HG02678 (cell line): Measurements from ENCODE around the gene KCTD7.
"Not testable (repeated sequence)": the region's sequence is repeated elsewhere in the genome, so short reads cannot be mapped to it uniquely, and the experiment has no call there.

ENCODE experiments used
- ATAC-seq: cut with Tn5 transposase; IDR thresholded peaks from one replicate; pipeline ENCODE4 v1.9.1; 2021; ENCODE audit warnings: mild to moderate bottlenecking, moderate library complexity; ENCODE audit not compliant: unreplicated experiment

Gene KCTD7

DNA sequence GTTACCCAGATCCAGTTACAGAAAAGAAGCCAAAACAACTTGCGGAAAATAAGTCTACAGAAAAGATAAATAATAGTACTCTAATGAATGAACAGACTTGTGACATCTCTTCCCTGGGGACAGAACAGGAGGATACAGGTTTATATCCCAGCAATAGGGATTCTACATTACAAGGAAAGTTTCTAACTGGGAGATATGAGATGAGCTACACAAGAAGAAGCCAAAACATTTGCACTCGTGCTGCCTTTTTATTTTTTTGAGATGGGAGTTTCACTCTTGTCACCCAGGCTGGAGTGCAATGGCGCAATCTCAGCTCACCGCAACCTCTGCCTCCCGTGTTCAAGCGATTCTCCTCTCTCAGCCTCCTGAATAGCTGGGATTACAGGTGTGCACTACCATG, 22.3 kb downstream of the KCTD7 start:
- ATAC-seq, result not testable (repeated sequence)

DNA sequence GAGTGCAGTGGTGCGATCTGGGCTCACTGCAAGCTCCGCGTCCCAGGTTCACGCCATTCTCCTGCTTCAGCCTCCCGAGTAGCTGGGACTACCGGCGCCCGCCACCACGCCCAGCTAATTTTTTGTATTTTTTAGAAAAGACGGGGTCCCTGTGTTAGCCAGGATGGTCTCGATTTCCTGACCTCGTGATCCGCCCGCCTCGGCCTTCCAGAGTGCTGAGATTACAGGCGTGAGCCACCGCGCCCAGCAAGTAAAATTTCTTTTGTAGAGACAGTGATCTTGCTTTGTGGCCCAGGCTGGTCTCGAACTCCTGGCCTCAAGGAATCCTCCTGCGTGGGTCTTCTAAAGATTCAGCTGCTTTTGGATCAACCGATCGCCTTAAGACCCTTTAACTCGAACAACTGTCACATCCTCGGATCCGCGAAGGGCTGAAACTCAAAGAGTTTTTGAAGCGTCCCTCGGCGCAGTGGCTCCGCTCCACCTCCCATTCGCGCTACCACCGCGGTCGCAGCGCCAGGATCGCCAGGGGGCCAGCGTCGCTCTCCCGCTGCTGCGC, 25.1 kb downstream of the KCTD7 start:
- ATAC-seq, result not testable (repeated sequence)

DNA sequence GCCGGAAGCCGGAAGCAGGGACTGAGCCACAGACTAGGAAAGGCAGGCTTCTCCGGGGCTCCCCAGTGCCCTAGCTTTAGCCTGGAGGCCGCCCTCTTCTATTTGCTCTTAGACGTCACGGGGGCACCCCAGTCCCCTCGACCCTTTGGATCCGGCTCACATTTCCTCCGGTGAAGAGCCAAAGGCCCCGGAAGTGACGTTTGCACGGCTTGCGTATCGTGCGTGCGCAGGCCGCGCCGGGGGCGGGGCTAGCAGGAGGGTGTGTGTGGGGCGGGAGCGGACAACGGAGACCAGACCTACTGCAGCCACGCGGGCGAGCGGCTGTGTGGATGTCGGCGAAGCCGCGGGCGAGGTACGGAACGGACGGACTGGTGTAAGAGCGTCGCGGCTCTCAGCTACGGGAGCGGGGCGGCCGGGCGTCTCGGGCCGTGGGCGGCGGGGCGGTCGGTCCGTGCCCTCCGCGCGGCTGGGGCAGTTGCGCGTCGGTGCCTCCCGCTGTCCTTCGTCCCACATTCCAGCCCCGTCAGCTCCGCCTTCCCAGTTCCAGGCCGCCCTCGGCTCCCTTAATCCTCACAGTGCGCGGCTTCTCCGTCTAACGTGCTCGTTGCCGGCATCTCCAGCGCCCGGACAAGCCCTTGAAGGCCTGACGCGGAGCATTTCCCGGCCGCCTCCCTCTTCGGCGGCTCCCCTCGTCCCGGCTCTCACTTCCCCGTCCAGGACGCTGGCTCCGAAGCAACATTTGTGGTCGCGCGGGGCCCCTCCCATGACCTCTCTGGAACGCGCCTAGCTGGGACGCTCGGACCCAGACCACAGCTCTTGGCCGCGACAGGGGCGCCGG, 25.8 kb downstream of the KCTD7 start:
- peak; percentile 93 for ATAC-seq

DNA sequence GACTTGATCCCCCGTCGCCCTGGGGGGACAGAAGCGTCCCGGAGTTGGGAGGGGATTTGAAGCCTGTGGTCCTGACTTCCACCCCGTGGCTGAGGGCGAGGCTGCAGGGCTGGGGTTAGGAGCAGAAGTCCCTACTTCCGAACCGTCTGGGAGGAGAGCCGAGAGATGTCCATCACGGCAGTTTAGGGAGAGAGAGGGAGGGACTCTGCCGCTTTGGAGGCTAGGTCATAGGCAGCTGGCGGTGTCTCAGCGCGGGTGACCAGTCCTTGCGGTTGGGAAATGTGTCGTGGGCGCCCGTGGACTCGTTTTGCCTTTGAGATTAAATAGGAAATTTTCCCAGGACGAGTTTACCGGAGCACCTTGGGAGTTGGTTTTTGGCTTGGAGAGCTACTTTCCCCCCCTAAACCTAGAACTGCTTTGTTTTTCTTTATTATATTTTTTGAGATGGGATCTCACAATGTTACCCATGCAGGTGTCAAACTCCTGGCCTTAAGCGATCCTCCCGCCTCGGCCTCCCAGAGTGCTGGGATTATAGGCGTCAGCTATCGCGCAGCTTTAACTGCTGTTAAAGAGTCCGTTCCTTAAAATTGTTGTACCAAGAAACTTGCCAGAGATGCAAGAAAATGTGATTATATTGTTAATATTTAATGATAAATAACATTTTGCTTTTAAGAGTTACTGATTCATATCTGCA, 26.6 kb downstream of the KCTD7 start:
- ATAC-seq, result peak; percentile 9

DNA sequence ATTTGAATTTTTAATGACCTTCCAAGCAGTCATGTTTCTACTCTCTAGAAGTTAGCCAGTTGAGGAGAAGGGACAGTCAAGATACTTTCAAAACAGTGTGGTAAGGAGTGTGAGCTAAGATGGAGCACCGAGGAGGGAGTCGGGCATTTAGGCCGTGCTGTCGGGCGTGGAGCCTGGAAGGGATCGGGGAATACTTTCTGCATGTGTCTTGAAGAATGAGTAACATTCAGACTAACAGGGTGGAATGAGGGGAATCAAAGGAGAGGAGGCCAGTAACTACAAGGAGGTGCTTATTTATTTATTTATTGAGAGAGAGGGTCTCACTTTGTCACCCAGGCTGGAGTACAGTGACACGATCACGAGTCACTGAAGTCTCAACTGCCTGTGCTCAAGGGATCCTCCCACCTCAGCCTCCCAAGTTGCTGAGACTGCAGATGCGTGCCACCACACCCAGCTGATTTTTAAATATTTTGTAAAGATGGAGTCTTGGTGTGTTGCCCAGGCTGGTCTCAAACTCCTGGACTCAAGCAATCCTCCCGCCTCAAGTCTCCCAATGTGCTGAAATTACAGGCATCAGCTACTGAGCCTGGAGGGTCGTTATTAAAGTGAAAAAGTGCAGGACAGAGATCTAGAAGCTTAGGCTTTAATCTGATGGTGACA, 27.3 kb downstream of the KCTD7 start:
- ATAC-seq, result not testable (repeated sequence)

DNA sequence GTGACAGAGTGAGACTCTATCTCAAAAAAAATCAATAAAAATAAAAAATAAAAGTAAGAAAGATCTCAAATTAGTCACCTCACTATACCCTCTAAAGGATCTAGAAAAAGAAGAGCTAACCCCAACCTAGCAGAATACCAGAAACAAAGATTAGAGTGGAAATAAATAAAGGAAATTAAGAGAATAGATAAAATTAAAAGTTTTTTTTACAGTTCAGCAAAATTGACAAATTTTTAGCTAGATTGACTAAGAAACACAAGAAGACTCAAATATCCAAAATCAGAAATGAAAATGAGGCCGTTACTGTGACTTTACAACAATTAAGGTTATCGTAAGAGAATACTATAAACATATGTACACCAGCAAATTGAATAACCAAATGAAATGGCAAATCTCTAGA, 29.1 kb downstream of the KCTD7 start:
- no peak for ATAC-seq

DNA sequence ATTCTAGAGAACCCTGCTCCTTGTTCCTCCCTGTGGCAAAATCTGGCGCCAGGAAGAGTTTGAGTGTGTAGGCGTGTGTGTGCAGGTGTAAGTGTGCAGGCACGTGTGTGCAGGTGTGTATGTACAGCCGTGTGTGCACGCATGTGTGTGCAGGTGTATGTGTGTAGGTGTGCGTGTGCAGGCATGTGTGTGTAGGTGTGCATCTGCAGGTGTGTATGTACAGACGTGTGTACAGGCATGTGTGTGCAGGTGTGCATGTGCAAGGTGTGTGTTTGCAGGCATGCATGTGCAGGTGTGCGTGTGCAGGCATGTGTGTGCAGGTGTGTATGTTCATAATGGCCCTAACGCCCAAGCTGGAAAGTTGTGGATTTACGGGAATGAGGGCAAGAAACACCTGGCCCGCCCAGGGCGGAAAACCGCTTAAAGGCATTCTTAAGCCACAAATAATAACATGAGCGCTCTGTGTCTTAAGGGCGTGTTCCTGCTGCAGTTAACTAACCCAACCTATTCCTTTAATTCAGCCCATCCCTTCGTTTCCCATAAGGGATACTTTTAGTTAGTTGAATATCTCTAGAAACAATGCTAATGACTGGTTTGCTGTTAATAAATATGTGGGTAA, 34.1 kb downstream of the KCTD7 start:
- no peak for ATAC-seq

DNA sequence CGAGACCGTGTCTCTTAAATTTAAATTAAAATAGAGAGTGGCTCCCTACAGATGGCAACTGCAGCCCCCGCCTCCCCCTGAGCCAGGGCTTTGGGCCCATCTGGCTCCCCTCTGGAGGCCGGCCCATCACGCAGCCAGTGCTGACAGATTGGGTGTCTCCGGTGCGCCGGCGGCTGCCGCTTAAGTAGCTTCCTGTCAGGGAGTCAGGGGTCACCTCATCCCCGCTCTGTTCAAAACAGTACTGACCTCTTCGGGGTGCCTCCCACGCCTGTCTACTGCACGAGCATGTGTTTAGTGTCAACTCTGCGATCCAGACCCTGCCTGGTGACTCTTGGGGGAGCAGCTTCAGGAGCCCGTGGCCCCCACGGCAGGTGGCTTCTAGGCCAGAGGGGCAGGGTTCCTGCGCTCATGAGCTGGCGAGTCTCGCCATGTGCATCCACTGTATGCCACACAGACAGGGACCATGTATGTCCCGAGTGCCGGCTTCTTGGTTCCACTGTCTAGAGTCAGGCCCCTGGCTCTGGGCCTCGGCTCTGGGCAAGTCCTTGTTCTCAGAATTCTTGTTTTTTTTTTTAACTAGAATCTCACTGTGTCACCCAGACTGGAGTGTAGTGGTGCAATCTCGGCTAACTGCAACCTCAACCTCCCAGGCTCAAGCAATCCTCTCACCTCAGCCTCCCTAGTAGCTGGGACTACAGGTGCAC, 36.1 kb downstream of the KCTD7 start:
- ATAC-seq, result no peak

DNA sequence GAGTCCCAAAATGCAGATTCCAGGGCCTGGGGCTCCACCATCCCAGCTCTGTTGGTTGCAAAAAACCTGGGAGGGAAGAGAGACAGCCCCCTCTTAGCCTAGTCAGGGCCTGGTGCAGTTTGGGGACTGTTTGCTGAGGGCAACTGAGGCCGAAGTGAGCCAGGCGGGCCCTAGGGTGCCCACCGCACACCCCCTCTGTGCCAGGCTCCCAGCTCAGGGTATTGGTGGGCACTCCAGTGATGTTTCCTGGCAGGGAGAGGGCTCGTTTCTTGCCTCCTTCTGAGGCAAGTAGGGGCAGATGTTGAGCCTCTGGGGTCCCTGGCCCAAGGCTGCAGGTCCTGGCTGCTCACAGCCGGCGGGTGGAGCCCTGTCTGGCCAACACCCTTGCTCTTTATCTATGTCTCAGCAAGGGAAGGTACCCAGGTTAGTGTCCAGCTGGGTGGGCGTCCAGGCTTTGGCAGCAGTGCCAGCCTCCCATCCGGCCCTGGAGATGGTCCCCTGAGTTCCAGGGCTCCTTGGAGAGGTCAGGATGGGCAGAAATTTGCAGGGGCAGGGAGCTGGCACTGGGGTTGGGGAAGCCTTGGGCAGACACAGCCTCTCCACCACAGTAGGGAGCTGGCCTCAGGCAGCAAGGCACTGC, 37.8 kb downstream of the KCTD7 start:
- ATAC-seq, result no peak

DNA sequence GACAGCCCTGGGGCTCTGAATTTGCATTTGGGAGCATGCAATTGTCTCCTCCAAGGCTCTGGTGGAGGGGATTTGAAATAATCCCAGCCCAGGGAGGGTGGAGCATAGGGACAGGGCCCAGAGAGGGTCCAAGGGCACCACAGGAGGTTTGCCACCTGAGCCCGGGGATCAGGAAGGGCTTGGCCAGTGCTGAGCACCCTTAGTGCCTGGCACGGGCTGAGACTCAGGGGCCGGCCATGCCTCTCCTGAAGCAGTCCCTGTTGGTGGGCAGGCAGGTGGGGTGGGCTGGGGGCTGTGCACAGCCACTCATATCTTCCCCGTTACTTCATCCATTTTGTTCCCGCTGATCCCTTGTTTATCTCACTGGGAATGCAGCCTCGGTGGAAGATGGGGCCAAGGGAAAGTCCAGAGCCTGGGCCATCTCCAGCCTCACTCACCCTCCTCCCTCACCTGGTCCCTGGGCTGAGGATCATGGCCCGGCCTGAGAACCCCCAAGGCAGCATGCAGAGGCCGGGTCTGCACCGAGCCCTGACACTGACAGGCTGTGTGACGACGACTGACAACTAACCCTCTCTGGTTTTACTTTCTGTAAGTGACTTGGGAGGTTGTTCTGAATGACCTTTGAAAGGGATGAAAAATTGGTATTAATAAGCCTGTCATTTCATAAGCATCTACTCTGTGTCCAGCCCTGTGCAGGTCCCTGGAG, 38.5 kb downstream of the KCTD7 start:
- no peak for ATAC-seq

DNA sequence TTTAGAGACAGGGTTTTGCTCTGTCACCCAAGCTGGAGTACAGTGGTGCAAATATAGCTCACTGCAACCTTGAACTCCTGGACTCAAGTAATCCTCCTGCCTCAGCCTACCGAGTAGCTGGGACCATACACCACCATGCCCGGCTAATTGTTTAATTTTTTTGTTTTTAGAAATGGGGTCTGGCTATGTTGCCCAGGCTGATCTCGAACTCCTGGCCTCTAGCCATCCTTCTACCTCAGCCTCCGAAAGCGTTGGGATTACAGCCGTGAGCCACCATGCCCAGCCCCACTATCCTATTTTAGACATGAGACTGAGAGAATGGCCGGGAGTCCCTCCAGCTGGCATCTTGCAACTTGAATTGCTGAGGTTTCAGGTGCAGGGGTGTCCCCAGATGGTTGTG, 39.4 kb downstream of the KCTD7 start:
- ATAC-seq, result no peak

DNA sequence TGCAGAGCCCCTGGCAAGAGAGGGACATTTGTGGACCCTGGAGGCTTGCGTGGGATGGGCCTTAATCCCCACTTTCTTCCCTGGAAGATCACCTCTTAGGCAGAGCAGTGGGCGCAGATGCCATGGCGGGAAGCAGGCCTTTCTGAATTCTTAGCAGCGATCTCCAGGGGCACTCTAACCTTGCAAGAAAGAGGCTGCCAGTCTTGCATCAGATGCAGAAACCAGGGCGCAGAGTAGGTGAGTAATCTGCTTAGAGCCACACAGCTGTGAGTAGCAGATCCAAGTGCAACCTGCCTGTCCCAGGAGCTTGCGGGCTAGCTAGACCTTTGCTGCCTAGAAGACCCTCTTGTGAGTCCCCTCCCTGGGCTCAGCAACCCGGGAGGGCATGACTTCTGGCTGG, 40.0 kb downstream of the KCTD7 start:
- ATAC-seq, result no peak

DNA sequence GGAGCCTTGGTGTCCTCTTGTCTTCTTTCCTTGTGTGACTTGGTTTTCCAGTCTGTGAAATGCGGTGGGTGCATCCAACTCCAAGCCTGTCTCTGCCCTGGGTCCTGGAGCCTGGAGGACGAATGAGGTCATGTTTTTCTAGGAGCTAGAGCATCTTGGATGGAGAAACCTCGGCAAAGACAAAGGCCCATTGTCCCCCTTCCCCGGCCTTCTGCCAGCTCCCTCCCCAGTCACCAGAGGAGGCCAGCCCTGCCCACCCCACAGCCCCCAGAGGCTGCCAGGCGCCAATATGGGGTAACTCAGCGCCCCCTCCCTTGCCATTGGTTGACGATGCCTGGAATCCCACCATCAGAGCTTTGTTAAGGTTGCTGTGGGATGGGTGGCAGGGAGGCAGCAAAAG, 40.4 kb downstream of the KCTD7 start:
- ATAC-seq, result no peak

DNA sequence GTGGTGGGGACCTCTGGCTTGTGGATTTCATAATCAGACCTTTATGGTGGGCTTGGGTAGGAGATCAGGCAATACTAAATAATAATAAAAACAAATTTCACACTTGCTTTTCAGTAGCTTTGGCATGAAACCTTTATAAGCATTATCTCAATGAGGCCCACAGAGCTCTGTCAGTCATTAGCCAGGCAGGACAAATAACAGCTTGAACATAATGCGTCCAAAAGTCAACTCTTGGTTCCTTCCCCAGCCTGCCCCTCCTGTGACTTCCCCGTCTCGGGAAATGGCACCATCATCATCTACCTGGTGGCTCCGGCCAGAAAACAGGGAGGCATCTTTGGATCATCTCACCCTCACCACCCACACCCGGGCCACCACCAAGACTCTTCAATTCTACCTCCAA, 40.8 kb downstream of the KCTD7 start:
- no peak for ATAC-seq

DNA sequence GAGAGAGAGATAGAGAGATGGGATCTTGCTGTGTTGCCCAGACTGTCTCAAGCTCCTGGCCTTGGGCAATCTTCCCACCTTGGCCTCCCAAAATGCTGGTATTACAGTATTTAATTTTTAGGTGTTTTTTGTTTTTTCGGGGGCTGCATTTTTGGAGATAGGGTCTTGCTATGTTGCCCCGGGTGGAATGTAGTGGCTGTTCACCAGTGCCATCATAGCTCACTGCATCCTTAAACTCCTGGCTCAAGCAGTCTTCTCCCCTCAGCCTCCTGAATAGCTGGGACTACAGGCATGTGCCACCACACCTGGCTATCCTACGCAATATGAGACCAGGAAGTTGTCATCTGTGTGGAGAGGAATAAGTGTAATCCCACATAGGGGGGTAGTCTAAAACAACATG, 42.4 kb downstream of the KCTD7 start:
- ATAC-seq, result no peak

DNA sequence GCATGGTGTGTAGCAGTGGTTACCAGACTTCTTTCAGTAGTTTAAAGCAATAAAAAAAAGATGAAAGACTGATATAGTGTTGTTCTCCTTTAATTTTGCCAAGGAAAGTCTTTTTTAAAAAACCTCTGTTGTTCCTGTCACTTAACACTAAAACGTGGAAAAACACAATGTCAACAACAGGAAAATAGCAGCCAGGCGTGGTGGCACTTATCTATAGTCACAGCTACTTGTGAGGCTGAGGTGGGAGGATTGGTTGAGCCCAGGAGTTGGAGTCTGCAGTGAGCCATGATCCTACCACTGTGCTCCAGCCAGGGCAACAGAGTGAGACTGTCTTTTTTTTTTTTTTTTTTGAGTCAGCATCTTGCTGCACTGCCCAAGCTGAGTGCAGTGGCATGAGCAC, 42.8 kb downstream of the KCTD7 start:
- not testable (repeated sequence) for ATAC-seq

DNA sequence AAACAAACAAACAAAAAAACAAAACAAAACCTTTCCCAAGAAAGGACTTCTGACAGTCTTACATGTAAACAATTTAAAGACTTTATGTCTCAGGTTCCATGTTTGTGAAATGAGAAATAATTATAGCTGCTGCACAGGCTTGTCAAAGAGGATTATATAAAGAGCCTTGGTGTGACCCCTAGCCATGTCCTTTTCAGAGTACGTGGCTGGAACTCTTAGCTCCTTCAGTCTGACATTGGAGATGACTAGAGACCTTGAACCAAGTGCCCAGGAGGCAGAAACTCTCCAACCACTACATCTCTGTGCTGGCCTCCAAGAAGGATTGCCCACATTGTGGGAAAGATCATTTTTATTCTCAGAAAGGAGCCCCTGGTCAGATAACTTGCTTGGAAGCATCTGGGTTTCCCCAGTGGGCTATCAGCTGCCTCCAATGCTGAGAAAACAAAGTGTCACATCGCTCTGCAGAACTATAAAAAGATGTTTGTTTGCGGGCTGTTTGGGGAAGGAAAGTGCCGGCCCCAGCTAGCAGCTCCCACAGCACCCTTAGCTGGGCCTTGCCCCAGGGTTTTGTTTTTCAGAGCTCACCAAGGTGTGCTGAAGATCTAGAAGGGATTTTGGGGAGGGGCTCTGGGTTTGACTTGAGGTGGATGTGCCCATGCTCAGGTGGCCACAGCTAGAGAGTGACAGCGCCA, 43.9 kb downstream of the KCTD7 start:
- not testable (repeated sequence) for ATAC-seq

DNA sequence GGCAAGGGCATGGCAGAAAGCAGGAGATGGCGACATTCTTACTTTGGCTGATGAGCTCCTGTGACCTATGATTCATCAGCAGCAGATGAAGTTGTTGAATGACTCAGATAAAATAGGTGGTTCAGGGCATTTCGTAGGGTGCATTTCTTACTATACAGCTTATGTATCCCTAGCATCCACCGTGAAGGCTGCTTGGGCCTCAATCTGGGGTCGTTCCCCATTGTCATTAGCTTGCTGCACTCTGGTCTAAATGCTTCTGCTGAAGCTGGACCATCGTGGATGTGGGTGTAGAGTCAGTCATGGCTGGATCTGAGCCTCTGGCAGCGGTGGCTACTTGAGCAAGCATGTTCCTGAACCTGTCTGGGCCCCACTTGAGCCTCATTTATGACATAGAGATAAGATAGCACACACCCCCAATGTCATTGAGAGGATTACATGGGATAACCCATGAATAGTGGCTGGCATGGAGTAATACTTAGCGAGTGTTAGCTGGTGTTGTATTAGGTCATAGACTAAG, 44.5 kb downstream of the KCTD7 start:
- ATAC-seq, result not testable (repeated sequence)
